ENCODE measurements around the gene MAN1B1. TPM values are rescaled to one million over a fixed set of nuclear protein-coding genes. Genes with fewer than 3 reads are reported as not detected.

The MAN1B1 gene
- total RNA-seq, 1 experiment from 2014 or later: 57.2 TPM

DNA sequence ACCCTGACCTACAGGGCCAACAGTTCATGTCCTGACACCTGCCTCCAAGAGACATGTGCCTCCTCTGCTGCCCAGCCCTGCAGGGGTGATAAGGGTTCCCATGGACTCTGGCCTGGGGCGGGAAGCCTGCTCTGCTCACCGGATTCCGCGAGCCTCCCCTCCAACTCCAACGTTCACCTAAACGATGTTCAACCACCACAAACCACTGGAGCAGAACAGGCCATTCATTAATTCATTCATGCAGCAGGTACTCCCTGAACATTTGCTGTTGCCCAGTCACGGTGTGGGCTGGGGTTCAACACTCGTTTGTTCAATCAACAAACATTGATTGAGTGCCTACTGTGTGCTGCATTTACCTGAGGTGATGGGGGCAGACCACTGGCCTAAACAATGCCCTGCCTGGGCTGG is 12.8 kb upstream of the MAN1B1 start:
- Histone ChIP-seq H3K4me3 (ENCODE audit: low read depth in 2 of 2, low read length in 2 of 2) (no peak overlapping the region), H3K27me3 (ENCODE audit: control insufficient read depth, insufficient read depth, low read length) (no peaks in the 10 kb centered on the region), H3K27ac (ENCODE audit: low read length) (no peak overlapping the region), H3K36me3 (ENCODE audit: control insufficient read depth, insufficient read depth, low read length) (no peaks in the 10 kb centered on the region; the same call in 1 of the 2 replicates), H3K4me1 (ENCODE audit: control insufficient read depth, insufficient read depth, low read length) (no peaks in the 10 kb centered on the region; the same call in 1 of the 2 replicates), H3K9me3 (ENCODE audit: control insufficient read depth, insufficient read depth, low read depth, low read length) (no peaks in the 10 kb centered on the region)
- ChIA-PET CTCF (no interaction called here), POLR2A (no interaction called here)
- DNase-seq (ENCODE audit: low read depth, low spot score) (no peak), ATAC-seq (no peak)
- TF ChIP-seq SIN3A (IDR thresholded peaks at IDR 0.05; ENCODE audit: borderline replicate concordance, insufficient read depth, low read depth, low read length): no peak
- TF ChIP-seq, protein P1, sequence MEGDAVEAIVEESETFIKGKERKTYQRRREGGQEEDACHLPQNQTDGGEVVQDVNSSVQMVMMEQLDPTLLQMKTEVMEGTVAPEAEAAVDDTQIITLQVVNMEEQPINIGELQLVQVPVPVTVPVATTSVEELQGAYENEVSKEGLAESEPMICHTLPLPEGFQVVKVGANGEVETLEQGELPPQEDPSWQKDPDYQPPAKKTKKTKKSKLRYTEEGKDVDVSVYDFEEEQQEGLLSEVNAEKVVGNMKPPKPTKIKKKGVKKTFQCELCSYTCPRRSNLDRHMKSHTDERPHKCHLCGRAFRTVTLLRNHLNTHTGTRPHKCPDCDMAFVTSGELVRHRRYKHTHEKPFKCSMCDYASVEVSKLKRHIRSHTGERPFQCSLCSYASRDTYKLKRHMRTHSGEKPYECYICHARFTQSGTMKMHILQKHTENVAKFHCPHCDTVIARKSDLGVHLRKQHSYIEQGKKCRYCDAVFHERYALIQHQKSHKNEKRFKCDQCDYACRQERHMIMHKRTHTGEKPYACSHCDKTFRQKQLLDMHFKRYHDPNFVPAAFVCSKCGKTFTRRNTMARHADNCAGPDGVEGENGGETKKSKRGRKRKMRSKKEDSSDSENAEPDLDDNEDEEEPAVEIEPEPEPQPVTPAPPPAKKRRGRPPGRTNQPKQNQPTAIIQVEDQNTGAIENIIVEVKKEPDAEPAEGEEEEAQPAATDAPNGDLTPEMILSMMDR (IDR thresholded peaks at IDR 0.05): no peak
- TF ChIP-seq, protein P2, sequence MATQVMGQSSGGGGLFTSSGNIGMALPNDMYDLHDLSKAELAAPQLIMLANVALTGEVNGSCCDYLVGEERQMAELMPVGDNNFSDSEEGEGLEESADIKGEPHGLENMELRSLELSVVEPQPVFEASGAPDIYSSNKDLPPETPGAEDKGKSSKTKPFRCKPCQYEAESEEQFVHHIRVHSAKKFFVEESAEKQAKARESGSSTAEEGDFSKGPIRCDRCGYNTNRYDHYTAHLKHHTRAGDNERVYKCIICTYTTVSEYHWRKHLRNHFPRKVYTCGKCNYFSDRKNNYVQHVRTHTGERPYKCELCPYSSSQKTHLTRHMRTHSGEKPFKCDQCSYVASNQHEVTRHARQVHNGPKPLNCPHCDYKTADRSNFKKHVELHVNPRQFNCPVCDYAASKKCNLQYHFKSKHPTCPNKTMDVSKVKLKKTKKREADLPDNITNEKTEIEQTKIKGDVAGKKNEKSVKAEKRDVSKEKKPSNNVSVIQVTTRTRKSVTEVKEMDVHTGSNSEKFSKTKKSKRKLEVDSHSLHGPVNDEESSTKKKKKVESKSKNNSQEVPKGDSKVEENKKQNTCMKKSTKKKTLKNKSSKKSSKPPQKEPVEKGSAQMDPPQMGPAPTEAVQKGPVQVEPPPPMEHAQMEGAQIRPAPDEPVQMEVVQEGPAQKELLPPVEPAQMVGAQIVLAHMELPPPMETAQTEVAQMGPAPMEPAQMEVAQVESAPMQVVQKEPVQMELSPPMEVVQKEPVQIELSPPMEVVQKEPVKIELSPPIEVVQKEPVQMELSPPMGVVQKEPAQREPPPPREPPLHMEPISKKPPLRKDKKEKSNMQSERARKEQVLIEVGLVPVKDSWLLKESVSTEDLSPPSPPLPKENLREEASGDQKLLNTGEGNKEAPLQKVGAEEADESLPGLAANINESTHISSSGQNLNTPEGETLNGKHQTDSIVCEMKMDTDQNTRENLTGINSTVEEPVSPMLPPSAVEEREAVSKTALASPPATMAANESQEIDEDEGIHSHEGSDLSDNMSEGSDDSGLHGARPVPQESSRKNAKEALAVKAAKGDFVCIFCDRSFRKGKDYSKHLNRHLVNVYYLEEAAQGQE (IDR thresholded peaks at IDR 0.05; ENCODE audit: insufficient read depth in 1 of 2, low read depth in 2 of 2, low read length in 1 of 2): no peak
- no peak for TF ChIP-seq POLR2AphosphoS5 (IDR thresholded peaks at IDR 0.05; ENCODE audit: low read depth, low read length)
- no peak for TF ChIP-seq TCF7L2 (IDR thresholded peaks at IDR 0.05; ENCODE audit: low read depth, low read length)
- in situ Hi-C loops (cut with HindIII; ENCODE audit: low pct_unique_long_range_greater_than_20kb, low sequenced_read_pairs): no loop called here
- intact Hi-C loops (cut with micrococcal nuclease; ENCODE audit: unreplicated experiment): no loop called here
- BruUV-seq (replicated peaks): no TSS peak

DNA sequence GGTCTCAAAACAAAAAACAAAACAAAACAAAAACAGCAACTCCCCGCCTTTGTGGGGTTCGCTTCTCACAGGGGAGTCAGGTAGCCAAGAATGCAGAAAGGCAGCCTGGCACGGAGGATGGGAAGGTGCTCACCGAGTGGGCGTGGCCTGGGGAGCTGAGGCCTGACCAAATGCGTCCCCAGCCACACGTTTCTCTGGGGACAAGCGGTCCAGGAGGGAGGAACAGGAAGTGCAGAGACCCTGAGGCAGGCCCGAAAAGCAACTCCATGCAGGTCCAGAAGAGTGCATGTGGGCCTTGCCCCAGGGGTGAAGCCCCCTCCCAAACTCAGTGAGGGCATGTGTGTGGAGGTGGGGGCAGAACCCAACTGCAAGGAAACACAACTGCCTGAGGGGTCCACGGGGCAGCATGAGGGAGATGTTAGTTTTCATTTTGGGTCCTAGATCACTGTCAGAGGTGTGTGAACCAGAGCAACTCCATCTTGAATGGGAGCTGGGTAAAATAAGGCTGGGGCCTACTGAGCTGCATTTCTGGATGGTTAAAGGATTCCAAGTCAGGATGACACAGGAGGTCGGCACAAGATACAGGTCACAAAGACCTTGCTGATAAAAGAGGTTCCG is 12.0 kb upstream of the MAN1B1 start:
- no peak for ATAC-seq
- Histone ChIP-seq H3K4me3 (ENCODE audit: low read depth in 2 of 2, low read length in 2 of 2) (no peak overlapping the region), H3K4me1 (ENCODE audit: control insufficient read depth, insufficient read depth, low read length) (no peaks in the 10 kb centered on the region), H3K9me3 (ENCODE audit: control insufficient read depth, insufficient read depth, low read depth, low read length) (no peaks in the 10 kb centered on the region), H3K27ac (ENCODE audit: low read length) (no peak overlapping the region), H3K36me3 (ENCODE audit: control insufficient read depth, insufficient read depth, low read length) (no peaks in the 10 kb centered on the region; the same call in 1 of the 2 replicates), H3K27me3 (ENCODE audit: control insufficient read depth, insufficient read depth, low read length) (no peaks in the 10 kb centered on the region)
- DNase-seq (ENCODE audit: low read depth, low spot score): no peak
- CTCF ChIA-PET: no interaction called here
- no TSS peak for BruUV-seq (replicated peaks)
- TF ChIP-seq POLR2AphosphoS5 (IDR thresholded peaks at IDR 0.05; ENCODE audit: low read depth, low read length) (no peak), TCF7L2 (IDR thresholded peaks at IDR 0.05; ENCODE audit: low read depth, low read length) (no peak), SIN3A (IDR thresholded peaks at IDR 0.05; ENCODE audit: borderline replicate concordance, insufficient read depth, low read depth, low read length) (no peak)
- TF ChIP-seq, protein P2 (IDR thresholded peaks at IDR 0.05; ENCODE audit: insufficient read depth in 1 of 2, low read depth in 2 of 2, low read length in 1 of 2): no peak
- TF ChIP-seq, protein P1 (IDR thresholded peaks at IDR 0.05): no peak
- intact Hi-C loops (cut with micrococcal nuclease; ENCODE audit: unreplicated experiment): no loop called here
- POLR2A ChIA-PET: no interaction called here
- in situ Hi-C loops (cut with HindIII; ENCODE audit: low pct_unique_long_range_greater_than_20kb, low sequenced_read_pairs): no loop called here
